Epithelial cell of proximal tubule (primary cell): ENCODE results near the gene PRSS2. TPM values are rescaled to one million over a fixed set of nuclear protein-coding genes. Genes with fewer than 3 reads are reported as not detected.

Experiments used
- DNase-seq: peaks from one replicate; pipeline ENCODE4 v3.0.0-alpha.2; 2011; ENCODE audit warnings: low read depth
- H3K4me3 ChIP-seq: 2 replicates; pipeline ENCODE4 v1.5.1; 2011; ENCODE audit warnings: low read depth, mild to moderate bottlenecking, low read length
- CTCF ChIP-seq: conservative IDR thresholded peaks from 2 replicates; pipeline ENCODE4 v1.5.1; 2012; ENCODE audit warnings: low read depth, mild to moderate bottlenecking, low read length
- total RNA-seq: library from RNA; depleted of rRNA; stranded (reverse); fragments of >200 nt; gene quantifications from 2 replicates; pipeline ENCODE4 v1.2.3, GENCODE V29; 2015

Gene PRSS2
- total RNA-seq, 1 donor from 2014 or later = not detected

- no peak for DNase-seq
- H3K4me3 ChIP-seq = no peak overlapping the region
- no peak for TF ChIP-seq CTCF
Measured at GRCh38 chr7:142789441-142789840, 18.7 kb downstream of the PRSS2 start.

GRCh38 chr7:142790056-142790455 lies 19.3 kb downstream of the PRSS2 start:
- TF ChIP-seq CTCF = no peak
- DNase-seq = no peak
- no peak overlapping the region for H3K4me3 ChIP-seq

GRCh38 chr7:142790555-142790954 lies 19.8 kb downstream of the PRSS2 start:
- no peak for TF ChIP-seq CTCF
- DNase-seq = no peak
- no peak overlapping the region for H3K4me3 ChIP-seq

DNA sequence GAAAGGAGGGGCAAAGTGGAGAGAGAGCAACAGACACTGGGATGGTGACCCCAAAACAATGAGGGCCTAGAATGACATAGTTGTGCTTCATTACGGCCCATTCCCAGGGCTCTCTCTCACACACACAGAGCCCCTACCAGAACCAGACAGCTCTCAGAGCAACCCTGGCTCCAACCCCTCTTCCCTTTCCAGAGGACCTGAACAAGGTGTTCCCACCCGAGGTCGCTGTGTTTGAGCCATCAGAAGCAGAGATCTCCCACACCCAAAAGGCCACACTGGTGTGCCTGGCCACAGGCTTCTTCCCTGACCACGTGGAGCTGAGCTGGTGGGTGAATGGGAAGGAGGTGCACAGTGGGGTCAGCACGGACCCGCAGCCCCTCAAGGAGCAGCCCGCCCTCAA lies 20.7 kb downstream of the PRSS2 start:
- no peak for TF ChIP-seq CTCF
- H3K4me3 ChIP-seq = no peak overlapping the region
- DNase-seq = no peak

- TF ChIP-seq CTCF = no peak
- DNase-seq = no peak
- no peak overlapping the region for H3K4me3 ChIP-seq
Measured at GRCh38 chr7:142792129-142792528, 21.4 kb downstream of the PRSS2 start.

- DNase-seq = no peak
- no peak for TF ChIP-seq CTCF
- no peak overlapping the region for H3K4me3 ChIP-seq
Measured at GRCh38 chr7:142792593-142792992, 21.8 kb downstream of the PRSS2 start.

- no peak for DNase-seq
- no peak overlapping the region for H3K4me3 ChIP-seq
- no peak for TF ChIP-seq CTCF
Measured at GRCh38 chr7:142793156-142793555, 22.4 kb downstream of the PRSS2 start.
